NCI-H1048 (cell line): Measurements from ENCODE around the gene RNF223.
A peak's percentile ranks its signal among the peaks of the same experiment; 100 is the strongest.
"Not testable (repeated sequence)": the region's sequence is repeated elsewhere in the genome, so short reads cannot be mapped to it uniquely, and the experiment has no call there.

Experiments used
- DNase-seq: peaks from one replicate; lab custom pipeline; 2025; lab: John Stamatoyannopoulos, UW

RNF223 gene

DNA sequence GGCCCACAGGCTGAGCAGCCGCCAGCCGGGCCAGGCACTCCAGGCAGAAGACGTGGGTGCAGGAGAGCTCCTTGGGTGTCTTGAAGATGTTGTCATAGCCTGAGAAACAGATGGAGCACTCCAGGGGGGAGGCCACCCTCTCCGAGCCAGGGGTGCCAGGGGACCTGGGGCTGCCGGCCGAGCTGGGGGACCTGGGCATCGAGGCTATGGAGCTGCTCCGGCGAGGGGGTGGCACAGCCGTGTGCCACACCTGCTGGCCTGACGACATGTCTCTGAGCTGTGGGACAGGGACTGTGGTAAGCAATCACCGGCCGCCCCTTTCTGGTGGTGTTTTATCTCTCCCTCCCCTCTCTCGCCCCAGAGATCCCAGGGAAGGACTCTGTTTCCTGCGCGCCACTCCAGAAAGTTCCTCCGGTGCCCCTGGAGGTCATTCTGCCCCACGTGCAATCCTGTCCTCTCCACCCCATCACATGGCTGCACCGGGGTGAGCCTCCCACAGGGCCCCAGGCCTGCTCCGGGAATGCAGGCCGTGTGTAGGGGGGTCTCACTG is 1.7 kb downstream of the RNF223 start:
- no peak for DNase-seq

- no peak for DNase-seq
These were observed 2.4 kb downstream of the RNF223 start for GRCh38 chr1:1071486-1072298.

- DNase-seq, result no peak
These were observed 4.1 kb downstream of the RNF223 start for GRCh38 chr1:1069711-1070676.

- DNase-seq, result peak; percentile 58
These were observed 4.9 kb downstream of the RNF223 start for GRCh38 chr1:1069056-1069710.

GRCh38 chr1:1068517-1069055 is 5.5 kb downstream of the RNF223 start:
- DNase-seq, result no peak

DNA sequence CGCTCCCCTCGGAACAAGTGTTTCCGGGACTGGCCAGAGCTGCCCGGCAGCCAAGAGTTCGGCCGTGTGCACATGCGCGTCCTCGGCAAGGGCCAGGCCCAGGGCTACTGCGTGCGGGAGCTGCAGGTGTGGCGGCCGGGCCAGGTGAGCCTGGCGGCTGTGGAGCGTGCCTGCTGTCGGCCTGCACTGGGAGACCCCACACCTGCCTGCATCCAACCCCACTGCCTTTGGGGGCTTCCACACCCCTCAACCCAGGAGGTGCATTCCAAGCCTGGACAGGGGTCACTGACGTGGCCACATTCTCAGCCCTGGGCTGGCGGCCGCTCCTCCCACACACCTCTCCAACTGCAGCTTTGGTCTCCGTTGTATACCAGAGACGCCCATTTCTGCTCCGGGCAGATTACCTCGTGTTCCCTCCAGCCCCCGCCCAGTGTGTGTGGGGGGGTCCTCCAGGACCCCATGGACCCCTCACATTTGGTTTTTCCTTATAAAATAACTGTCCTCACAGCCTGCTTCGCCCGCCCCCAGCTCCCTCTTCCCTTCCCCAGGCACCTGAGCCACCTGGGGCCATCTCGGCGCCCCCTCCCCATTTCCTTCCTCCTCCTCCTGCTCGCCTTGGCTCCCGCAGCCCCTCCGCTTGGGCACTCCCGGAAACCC is 6.1 kb downstream of the RNF223 start:
- no peak for DNase-seq

- no peak for DNase-seq
These were observed 6.7 kb downstream of the RNF223 start for GRCh38 chr1:1067284-1067859.

- no peak for DNase-seq
These were observed 7.5 kb downstream of the RNF223 start for GRCh38 chr1:1066403-1067283.

DNA sequence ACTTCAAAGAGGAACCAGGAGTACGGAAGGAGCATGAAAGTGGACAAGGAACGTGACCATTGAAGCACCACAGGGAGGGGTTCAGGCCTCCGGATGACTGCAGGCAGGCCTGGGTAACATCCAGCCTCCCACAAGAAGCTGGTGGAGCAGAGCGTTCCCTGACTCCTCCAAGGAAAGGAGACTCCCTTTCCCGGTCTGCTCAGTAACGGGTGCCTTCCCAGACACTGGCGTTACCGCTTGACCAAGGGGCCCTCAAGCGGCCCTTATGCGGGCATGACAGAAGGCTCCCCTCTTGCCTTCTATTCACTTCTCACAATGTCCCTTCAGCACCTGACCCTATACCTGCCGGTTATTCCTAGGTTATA is 8.2 kb downstream of the RNF223 start:
- DNase-seq, result not testable (repeated sequence)

GRCh38 chr1:1065265-1065939 is 8.7 kb downstream of the RNF223 start:
- no peak for DNase-seq

DNA sequence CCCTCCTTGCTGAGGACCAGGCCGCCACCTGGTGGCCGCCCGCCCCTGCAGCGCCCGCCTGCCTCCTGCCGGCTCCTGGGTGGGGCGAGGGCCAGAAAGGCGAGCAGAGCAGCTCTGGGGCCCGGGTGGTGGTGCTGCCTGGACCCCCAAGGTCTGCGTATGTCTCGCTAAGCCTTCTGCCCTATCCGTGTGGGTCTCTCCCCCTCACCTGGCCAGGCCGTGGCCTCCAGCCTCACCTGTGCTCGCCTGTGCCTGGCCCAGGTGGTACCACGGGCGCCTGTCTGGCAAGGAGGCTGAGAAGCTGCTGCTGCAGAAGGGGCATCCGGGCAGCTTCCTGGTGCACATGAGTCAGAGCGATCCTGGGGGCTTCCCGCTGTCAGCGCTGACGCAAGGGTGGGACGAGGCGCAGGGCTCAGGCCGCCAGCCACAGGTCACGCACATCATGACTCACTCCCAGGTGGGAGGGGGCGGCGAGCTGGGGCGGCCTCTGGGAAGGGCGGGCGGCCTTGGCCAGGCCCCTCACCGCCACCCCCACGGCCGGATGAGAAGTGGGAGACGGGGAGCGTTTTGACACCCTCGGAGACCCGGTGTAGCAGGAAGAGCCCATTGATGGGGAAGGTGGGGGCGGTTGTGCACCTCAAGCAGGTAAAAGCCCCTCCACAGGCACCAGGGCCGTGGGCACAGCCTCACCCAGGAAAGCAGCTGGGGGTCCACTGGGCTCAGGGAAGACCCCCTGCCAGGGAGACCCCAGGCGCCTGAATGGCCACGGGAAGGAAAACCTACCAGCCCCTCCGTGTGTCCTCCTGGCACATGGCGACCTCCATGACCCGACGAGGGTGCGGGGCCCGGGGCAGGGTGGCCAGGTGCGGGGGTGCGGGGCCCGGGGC is 9.9 kb downstream of the RNF223 start:
- DNase-seq, result no peak

- no peak for DNase-seq
These were observed 10.7 kb downstream of the RNF223 start for GRCh38 chr1:1063261-1063944.

GRCh38 chr1:1062348-1063163 is 11.6 kb downstream of the RNF223 start:
- DNase-seq, result no peak

GRCh38 chr1:1061682-1062345 is 12.3 kb downstream of the RNF223 start:
- no peak for DNase-seq

- no peak for DNase-seq
These were observed 13.7 kb downstream of the RNF223 start for GRCh38 chr1:1060281-1061000.
